Renal cortex interstitium (tissue), 11 donors: ENCODE data around the gene FLT3LG. TPM values are rescaled to one million over a fixed set of nuclear protein-coding genes. Genes with fewer than 3 reads are reported as not detected.

Source experiments
- DNase-seq, 11 donors: peaks; one replicate each; pipeline ENCODE4 v3.0.0-alpha.2; 2013; ENCODE audit warnings: low read depth in 9 of 11, low spot score in 4 of 11; ENCODE audit errors: extremely low read depth in 1 of 11
- polyA plus RNA-seq, 3 donors: library from polyadenylated mRNA; unstranded; fragments of 120-200 nt; gene quantifications; one replicate each; pipeline ENCODE4 v1.2.1, GENCODE V29; 2013; ENCODE audit not compliant: insufficient read length in 3 of 3

Gene FLT3LG
- polyA plus RNA-seq, 3 donors: 2.5 to 4.4 (median 3.2) TPM

GRCh38 chr19:49479975-49480628 lies 6.1 kb downstream of the FLT3LG start:
- no peak for DNase-seq

- DNase-seq: no peak
Observed at GRCh38 chr19:49481020-49481683, 7.1 kb downstream of the FLT3LG start.

- DNase-seq: no peak
Observed at GRCh38 chr19:49486232-49486631, 12.2 kb downstream of the FLT3LG start.

GRCh38 chr19:49486710-49487276 lies 12.8 kb downstream of the FLT3LG start:
- no peak for DNase-seq

GRCh38 chr19:49487277-49488045 lies 13.4 kb downstream of the FLT3LG start, which contains the start of gene RPL13A:
TSS of gene RPL13A (plus strand) at chr19:49487608. CDS start at chr19:49487630, 22 bp downstream.
- peak; percentile 99 to 100 (median 100) for DNase-seq

- no peak for DNase-seq
Observed at GRCh38 chr19:49488046-49488862, 14.2 kb downstream of the FLT3LG start.

GRCh38 chr19:49488863-49489537 lies 15.0 kb downstream of the FLT3LG start:
- no peak for DNase-seq

GRCh38 chr19:49489601-49490167 lies 15.7 kb downstream of the FLT3LG start:
- no peak for DNase-seq

GRCh38 chr19:49490287-49491029 lies 16.4 kb downstream of the FLT3LG start:
- DNase-seq: no peak

- no peak for DNase-seq
Observed at GRCh38 chr19:49491030-49491803, 17.2 kb downstream of the FLT3LG start.

GRCh38 chr19:49491804-49492572 lies 18.0 kb downstream of the FLT3LG start:
- DNase-seq: no peak

- no peak for DNase-seq
Observed at GRCh38 chr19:49492573-49493405, 18.8 kb downstream of the FLT3LG start.

- DNase-seq: no peak
Observed at GRCh38 chr19:49496574-49497008, 22.6 kb downstream of the FLT3LG start.

- DNase-seq: no peak
Observed at GRCh38 chr19:49497047-49497788, 23.2 kb downstream of the FLT3LG start.
